Measurements from ENCODE around the gene NAMPT. TPM values are rescaled to one million over a fixed set of nuclear protein-coding genes. Genes with fewer than 3 reads are reported as not detected.

The NAMPT gene
- 53.3 and 184 TPM in 2 replicates for total RNA-seq (2011; cell fraction: chromatin; rRNA removed; ENCODE audit: low replicate concordance)
- 23.0 and 32.8 TPM in 2 replicates for total RNA-seq (2011; cell fraction: nucleolus; rRNA removed)
- 75.4 and 125 TPM in 2 replicates for total RNA-seq (2011; cell fraction: nucleoplasm; rRNA removed)
- total RNA-seq (2014; rRNA removed) (61.4 and 71.7 TPM in 2 replicates), total RNA-seq (2014; rRNA removed; fragmentation: Illumina TruSeq; extraction: Trizol) (160 and 179 TPM in 2 replicates), total RNA-seq (2015; rRNA removed; fragmentation: Illumina TruSeq; extraction: Trizol) (134 and 151 TPM in 2 replicates), total RNA-seq (2021) (134 and 150 TPM in 2 replicates), polyA plus RNA-seq (2011; rRNA removed) (70.1 and 106 TPM in 2 replicates), polyA plus RNA-seq (2014; fragmentation: Illumina TruSeq; extraction: Trizol) (113 and 133 TPM in 2 replicates), polyA plus RNA-seq (2014; fragmentation: Nextera tagmentation; extraction: Ambion mirVana) (10 to 100 TPM; 41.1 to 56.6 TPM), polyA plus RNA-seq (2014; rRNA removed) (79.6 and 90.7 TPM in 2 replicates), polyA minus RNA-seq (2011; rRNA and poly(A)+ RNA removed) (158 and 163 TPM in 2 replicates), Bru-seq, nascent RNA (percentile 98 among the genes with signal in this experiment), BruChase-seq, experiment 1, labeled RNA remaining after a 2-hour chase (percentile 97 among the genes with signal in this experiment), BruChase-seq, experiment 2, labeled RNA remaining after a 6-hour chase (percentile 97 among the genes with signal in this experiment)
- polyA plus RNA-seq (2011; cell fraction: cytosol; rRNA removed): 16.2 and 27.0 TPM in 2 replicates
- 20.3 and 26.6 TPM in 2 replicates for polyA plus RNA-seq (2011; cell fraction: nucleus; rRNA removed)
- 86.7 and 97.4 TPM in 2 replicates for polyA plus RNA-seq (2012)
- 86.7 and 104 TPM in 2 replicates for polyA minus RNA-seq (2011; cell fraction: cytosol; rRNA and poly(A)+ RNA removed)
- 62.3 and 99.6 TPM in 2 replicates for polyA minus RNA-seq (2011; cell fraction: nucleus; rRNA and poly(A)+ RNA removed)
- long read RNA-seq, experiment 1, full-length matches to known transcripts: 309 of 461 reads
- long read RNA-seq, experiment 1, partial matches to known transcripts: 13 of 461 reads
- long read RNA-seq, experiment 1, other reads (novel, unspliced or antisense): 139 of 461 reads
- long read RNA-seq, experiment 2, full-length matches to known transcripts: 35 of 99 reads
- long read RNA-seq, experiment 2, partial matches to known transcripts: 22 of 99 reads
- long read RNA-seq, experiment 2, other reads (novel, unspliced or antisense): 42 of 99 reads
- long read RNA-seq, experiment 3, full-length matches to known transcripts: 94 of 129 reads
- long read RNA-seq, experiment 3, partial matches to known transcripts: 8 of 129 reads
- long read RNA-seq, experiment 3, other reads (novel, unspliced or antisense): 27 of 129 reads

- intact Hi-C loops (cut with micrococcal nuclease): loop anchor here (1.0 to 10.0 kb wide), 7 partner anchors 63 to 490 kb away; partner anchors contain the start of gene CCDC71L
- Histone ChIP-seq H3K4me3 (peak within 1 kb of the TSS; percentile 73), H3K9ac (ENCODE audit: insufficient read depth in 1 of 2, low read depth in 2 of 2, low read length in 2 of 2) (peak within 1 kb of the TSS; percentile 94 to 96), H3K4me1 (replicated peaks in 1 of 2; ENCODE audit: control insufficient read depth in 2 of 2, insufficient read depth in 2 of 2, low read length in 2 of 2) (peaks cover 11 to 34% of the 10 kb centered on the region in 2 experiments), H4K20me1 (replicated peaks; ENCODE audit: control insufficient read depth, insufficient read depth, low read length) (peaks cover 8% of the 10 kb centered on the region; the same call in 1 of the 2 replicates), H3K4me2 (ENCODE audit: insufficient read depth, low read length) (peak within 1 kb of the TSS; percentile 97), H3K9me3 (replicated peaks; ENCODE audit: control insufficient read depth, insufficient read depth, low read depth, low read length) (no peaks in the 10 kb centered on the region), H3K36me3 (ENCODE audit: control insufficient read depth, insufficient read depth, low read length) (peaks cover 13% of the 10 kb centered on the region; the same call in 1 of the 3 replicates), H2AFZ (ENCODE audit: low read depth, low read length) (peak within 1 kb of the TSS; percentile 87), H3K27me3 (ENCODE audit: control insufficient read depth in 2 of 2, insufficient read depth in 2 of 2, low read length in 2 of 2) (no peaks in the 10 kb centered on the region), H3K9me1 (ENCODE audit: control insufficient read depth, insufficient read depth, low read length) (no peaks in the 10 kb centered on the region), H3K79me2 (ENCODE audit: control insufficient read depth, insufficient read depth, low read length) (peaks cover 50% of the 10 kb centered on the region), H3K27ac (ENCODE audit: extremely low read depth, low read depth, low read length) (peak within 1 kb of the TSS; percentile 91)
- WGBS (ENCODE audit: insufficient coverage, low coverage, missing lambda C conversion rate): under 1% methylated on average over 28 of the region's 32 CpGs
- no peak for ATAC-seq
- BruUV-seq (replicated peaks): no TSS peak
- in situ Hi-C loops (cut with MboI): no loop called here
- no peak for DNase-seq (ENCODE audit: extremely low read depth in 1 of 4, low spot score in 3 of 4)
- CTCF ChIA-PET (ENCODE audit: low intra/inter-chr PET ratio): no interaction called here
- FAIRE-seq: no peak
- POLR2A ChIA-PET: interaction anchor here (0.6 to 3.0 kb wide), 40 partner anchors 9 to 885 kb away, joined by 3 to 39 read pairs (median 4); partner anchors contain the start of gene SYPL1
- TF ChIP-seq IRF1 (CRISPR knock-in tag; IDR thresholded peaks at IDR 0.05; ENCODE audit: borderline replicate concordance) (no peak), HNRNPUL1 (IDR thresholded peaks at IDR 0.05; ENCODE audit: low read length) (no peak), TEAD1 (CRISPR knock-in tag; IDR thresholded peaks at IDR 0.05) (no peak), ZFP36 (IDR thresholded peaks at IDR 0.05; ENCODE audit: low read depth, low read length, partially characterized antibody) (no peak), ZNF280B (CRISPR knock-in tag; IDR thresholded peaks at IDR 0.05) (no peak), MCM3 (IDR thresholded peaks at IDR 0.05) (no peak), MCM7 (IDR thresholded peaks at IDR 0.05) (no peak), NKRF (IDR thresholded peaks at IDR 0.05; ENCODE audit: borderline replicate concordance) (0 out of 2 replicates have a peak, but pooled peaks have one; percentile 8), LCOR (CRISPR knock-in tag; IDR thresholded peaks at IDR 0.05) (no peak; the same call in 1 of the 2 replicates), RB1 (IDR thresholded peaks at IDR 0.05; ENCODE audit: low read depth) (no peak), NCOA1 (IDR thresholded peaks at IDR 0.05; ENCODE audit: low read depth) (no peak), ZNF398 (CRISPR knock-in tag; IDR thresholded peaks at IDR 0.05) (no peak)
Measured at GRCh38 chr7:106284714-106285050, at the start of gene NAMPT. Gene NAMPT, minus strand, starts transcription at chr7:106284983. Its CDS starts 99 bp downstream, at chr7:106284884.

Data from K562 (cell line).